CMK (cell line): ENCODE measurements around the gene SAMM50.

ENCODE experiments used
- DNase-seq: peaks from one replicate; pipeline ENCODE4 v3.0.0-alpha.2; 2010; ENCODE audit warnings: low read depth

The SAMM50 gene

GRCh38 chr22:44030051-44030701, 74.9 kb downstream of the SAMM50 start:
- no peak for DNase-seq

GRCh38 chr22:44030702-44031082, 75.5 kb downstream of the SAMM50 start:
- no peak for DNase-seq

GRCh38 chr22:44031158-44031952, 76.1 kb downstream of the SAMM50 start:
- DNase-seq = no peak

GRCh38 chr22:44032126-44032730, 77.0 kb downstream of the SAMM50 start:
- DNase-seq = no peak

- DNase-seq = no peak
Measured at GRCh38 chr22:44033287-44033686, 78.0 kb downstream of the SAMM50 start.

GRCh38 chr22:44033694-44034093, 78.5 kb downstream of the SAMM50 start:
- DNase-seq = no peak

- DNase-seq = no peak
Measured at GRCh38 chr22:44037519-44038375, 82.5 kb downstream of the SAMM50 start.

- no peak for DNase-seq
Measured at GRCh38 chr22:44039566-44040171, 84.4 kb downstream of the SAMM50 start.

- no peak for DNase-seq
Measured at GRCh38 chr22:44042249-44043218, 87.3 kb downstream of the SAMM50 start.

- no peak for DNase-seq
Measured at GRCh38 chr22:44045145-44045544, 89.9 kb downstream of the SAMM50 start.
